GM23338 (cell line): ENCODE results near the gene VPS16. TPM values are rescaled to one million over a fixed set of nuclear protein-coding genes. Genes with fewer than 3 reads are reported as not detected.
A peak's percentile ranks its signal among the peaks of the same experiment; 100 is the strongest.

Source experiments
- ATAC-seq: fragments of 200-7000 bp; cut with Tn5 transposase; 3 replicates; pipeline ENCODE4 v1.9.1; 2020
- DNase-seq: peaks from one replicate; pipeline ENCODE4 v3.0.0-alpha.2; 2015; ENCODE audit warnings: low spot score
- H2AFZ ChIP-seq: fragments of 200-600 bp; sonication (generic); 2 replicates; pipeline ENCODE4 v1.8.0; 2016; ENCODE audit warnings: antibody characterized with exemption, mild to moderate bottlenecking, moderate library complexity
- H3F3A ChIP-seq: fragments of 200-600 bp; sonication (generic); replicated peaks from 2 replicates; pipeline ENCODE4 v1.8.0; 2017; ENCODE audit warnings: antibody characterized with exemption, mixed run types, low read depth
- H3K27ac ChIP-seq: fragments of 200-600 bp; sonication (generic); 2 replicates; pipeline ENCODE4 v1.6.1; 2016; ENCODE audit warnings: low read depth
- H3K27me3 ChIP-seq: fragments of 200-600 bp; sonication (generic); 2 replicates; pipeline ENCODE4 v1.8.0; 2016; ENCODE audit warnings: mild to moderate bottlenecking, mixed run types, moderate library complexity; ENCODE audit not compliant: insufficient read depth
- H3K36me3 ChIP-seq: fragments of 200-600 bp; sonication (generic); 2 replicates; pipeline ENCODE4 v1.8.0; 2016; ENCODE audit warnings: mild to moderate bottlenecking; ENCODE audit not compliant: insufficient read depth
- H3K4me1 ChIP-seq: fragments of 200-600 bp; sonication (generic); 2 replicates; pipeline ENCODE4 v1.8.0; 2016; ENCODE audit warnings: mild to moderate bottlenecking, moderate library complexity; ENCODE audit not compliant: insufficient read depth
- H3K4me2 ChIP-seq: fragments of 200-600 bp; sonication (generic); 2 replicates; pipeline ENCODE4 v1.7.1; 2017; ENCODE audit warnings: mixed run types
- H3K4me3 ChIP-seq: fragments of 200-600 bp; sonication (generic); 2 replicates; pipeline ENCODE4 v1.6.1; 2016; ENCODE audit warnings: mixed run types
- H3K79me2 ChIP-seq: fragments of 200-600 bp; sonication (generic); replicated peaks from 2 replicates; pipeline ENCODE4 v1.8.0; 2017; ENCODE audit warnings: mild to moderate bottlenecking; ENCODE audit not compliant: insufficient read depth
- H3K9me2 ChIP-seq: fragments of 200-600 bp; sonication (generic); 2 replicates; pipeline ENCODE4 v1.8.0; 2017; ENCODE audit not compliant: insufficient read depth
- H4K20me1 ChIP-seq: fragments of 200-600 bp; sonication (generic); replicated peaks from 2 replicates; pipeline ENCODE4 v1.8.0; 2017; ENCODE audit warnings: mild to moderate bottlenecking; ENCODE audit not compliant: insufficient read depth
- H3K27ac Mint-ChIP-seq: 2 replicates; pipeline ENCODE4 v1.8.0; 2020; ENCODE audit warnings: inconsistent platforms, mild to moderate bottlenecking, moderate library complexity, mixed read lengths
- H3K27me3 Mint-ChIP-seq: 3 replicates; pipeline ENCODE4 v1.8.0; 2022; ENCODE audit warnings: low read depth, mild to moderate bottlenecking, moderate library complexity, mixed read lengths, inconsistent platforms; ENCODE audit not compliant: insufficient read depth, poor library complexity
- H3K36me3 Mint-ChIP-seq: 3 replicates; pipeline ENCODE4 v1.8.0; 2021; ENCODE audit warnings: low read depth, mild to moderate bottlenecking, inconsistent platforms, moderate library complexity, mixed read lengths
- H3K4me1 Mint-ChIP-seq: 3 replicates; pipeline ENCODE4 v1.8.0; 2020; ENCODE audit warnings: mild to moderate bottlenecking, inconsistent platforms, mixed read lengths
- H3K4me3 Mint-ChIP-seq: 3 replicates; pipeline ENCODE4 v1.8.0; 2021; ENCODE audit warnings: moderate library complexity, mild to moderate bottlenecking, inconsistent platforms, mixed read lengths
- H3K9me3 Mint-ChIP-seq: 3 replicates; pipeline ENCODE4 v1.8.0; 2020; ENCODE audit warnings: moderate library complexity, mild to moderate bottlenecking, inconsistent platforms, mixed read lengths
- CREB1 ChIP-seq: fragments of 250-450 bp; sonication (Bioruptor Pico); IDR thresholded peaks from 2 replicates; pipeline ENCODE4 v1.5.0; 2020; ENCODE audit warnings: low read depth, mild to moderate bottlenecking, moderate library complexity
- EZH2 ChIP-seq: fragments of 200-600 bp; sonication (generic); IDR thresholded peaks from one replicate; pipeline ENCODE4 v1.8.0; 2017; ENCODE audit warnings: antibody characterized with exemption, mild to moderate bottlenecking, low read depth; ENCODE audit not compliant: unreplicated experiment
- EZH2phosphoT487 ChIP-seq: fragments of 200-600 bp; sonication (generic); IDR thresholded peaks from one replicate; pipeline ENCODE4 v1.8.1; 2018; ENCODE audit warnings: antibody characterized with exemption; ENCODE audit not compliant: unreplicated experiment
- JUNB ChIP-seq: IDR thresholded peaks from one replicate; pipeline ENCODE4 v1.6.1; 2016; ENCODE audit warnings: antibody characterized with exemption; ENCODE audit not compliant: unreplicated experiment
- ZNF114 ChIP-seq: fragments of 250-450 bp; sonication (Bioruptor Pico); IDR thresholded peaks from 2 replicates; pipeline ENCODE4 v1.5.0; 2020; ENCODE audit warnings: mild to moderate bottlenecking, moderate library complexity
- ZNF331 ChIP-seq: fragments of 250-450 bp; sonication (Bioruptor Pico); IDR thresholded peaks from 2 replicates; pipeline ENCODE4 v1.5.0; 2020; ENCODE audit warnings: low read depth, mild to moderate bottlenecking, moderate library complexity
- polyA plus RNA-seq: library from polyadenylated mRNA; unstranded; fragments of >200 nt; fragmentation: Nextera tagmentation; extraction: Ambion mirVana; gene quantifications from 2 replicates; pipeline ENCODE4 v1.2.1, GENCODE V29; 2016
- total RNA-seq: library from RNA; depleted of rRNA; stranded (reverse); fragments of >200 nt; shearing (Covaris generic); gene quantifications from 2 replicates; pipeline ENCODE4 v1.2.3, GENCODE V29; 2014
- TF ChIP-seq, protein P1 (sequence below): IDR thresholded peaks from one replicate; pipeline ENCODE4 v1.6.1; 2018; ENCODE audit warnings: antibody characterized with exemption; ENCODE audit not compliant: unreplicated experiment
- TF ChIP-seq, protein P2 (sequence below): IDR thresholded peaks from 2 replicates; pipeline ENCODE4 v1.6.1; 2016; ENCODE audit warnings: antibody characterized with exemption
- TF ChIP-seq, protein P3 (sequence below), 2 experiments: fragments of 200-600 bp in 1 of 2; sonication (generic) in 1 of 2; conservative IDR thresholded peaks; 2 replicates each; pipeline versions ENCODE4 v1.5.1 to v1.6.1; 2016 to 2017; ENCODE audit warnings: antibody characterized with exemption in 2 of 2, low read depth in 2 of 2, mild to moderate bottlenecking in 2 of 2, moderate library complexity in 1 of 2

VPS16 gene
- total and polyA plus RNA-seq, 2 experiments from 2014 or later: 11.2 to 17.7 TPM

DNA sequence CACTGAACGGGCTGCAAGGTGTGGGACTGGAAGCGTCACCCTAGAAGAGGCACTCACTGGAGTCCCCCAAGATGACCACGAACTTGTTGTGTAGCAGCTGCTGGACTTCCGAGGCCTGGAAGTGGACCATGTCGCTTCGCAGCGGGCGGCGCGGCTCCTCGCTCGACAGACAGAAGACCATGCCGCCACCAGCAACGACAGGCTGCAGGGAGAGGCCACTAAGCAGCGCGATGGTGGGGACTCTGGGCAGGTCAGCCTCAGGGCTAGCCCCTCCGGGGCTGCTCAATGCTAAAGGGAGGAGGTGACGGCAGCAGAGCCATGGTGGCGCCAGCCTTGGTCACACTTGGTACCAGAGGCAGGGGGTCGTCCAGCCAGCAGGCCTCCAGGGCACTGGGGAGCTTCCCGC, 810 bp upstream of the VPS16 start:
- H3K4me2 ChIP-seq: peak overlapping the region; percentile 75; the same call in 1 of the 2 replicates
- H3K27me3 ChIP-seq: peaks cover 22% of the 10 kb centered on the region
- Mint-ChIP-seq H3K4me1 (peaks cover 5% of the 10 kb centered on the region), H3K4me3 (peak overlapping the region; percentile 63), H3K27ac (no peak overlapping the region), H3K27me3 (peaks cover 23% of the 10 kb centered on the region), H3K9me3 (peaks cover 5% of the 10 kb centered on the region; the same call in 2 of the 3 replicates), H3K36me3 (peaks cover 4% of the 10 kb centered on the region)
- no peaks in the 10 kb centered on the region for H3K36me3 ChIP-seq
- DNase-seq: no peak
- TF ChIP-seq, protein P1, sequence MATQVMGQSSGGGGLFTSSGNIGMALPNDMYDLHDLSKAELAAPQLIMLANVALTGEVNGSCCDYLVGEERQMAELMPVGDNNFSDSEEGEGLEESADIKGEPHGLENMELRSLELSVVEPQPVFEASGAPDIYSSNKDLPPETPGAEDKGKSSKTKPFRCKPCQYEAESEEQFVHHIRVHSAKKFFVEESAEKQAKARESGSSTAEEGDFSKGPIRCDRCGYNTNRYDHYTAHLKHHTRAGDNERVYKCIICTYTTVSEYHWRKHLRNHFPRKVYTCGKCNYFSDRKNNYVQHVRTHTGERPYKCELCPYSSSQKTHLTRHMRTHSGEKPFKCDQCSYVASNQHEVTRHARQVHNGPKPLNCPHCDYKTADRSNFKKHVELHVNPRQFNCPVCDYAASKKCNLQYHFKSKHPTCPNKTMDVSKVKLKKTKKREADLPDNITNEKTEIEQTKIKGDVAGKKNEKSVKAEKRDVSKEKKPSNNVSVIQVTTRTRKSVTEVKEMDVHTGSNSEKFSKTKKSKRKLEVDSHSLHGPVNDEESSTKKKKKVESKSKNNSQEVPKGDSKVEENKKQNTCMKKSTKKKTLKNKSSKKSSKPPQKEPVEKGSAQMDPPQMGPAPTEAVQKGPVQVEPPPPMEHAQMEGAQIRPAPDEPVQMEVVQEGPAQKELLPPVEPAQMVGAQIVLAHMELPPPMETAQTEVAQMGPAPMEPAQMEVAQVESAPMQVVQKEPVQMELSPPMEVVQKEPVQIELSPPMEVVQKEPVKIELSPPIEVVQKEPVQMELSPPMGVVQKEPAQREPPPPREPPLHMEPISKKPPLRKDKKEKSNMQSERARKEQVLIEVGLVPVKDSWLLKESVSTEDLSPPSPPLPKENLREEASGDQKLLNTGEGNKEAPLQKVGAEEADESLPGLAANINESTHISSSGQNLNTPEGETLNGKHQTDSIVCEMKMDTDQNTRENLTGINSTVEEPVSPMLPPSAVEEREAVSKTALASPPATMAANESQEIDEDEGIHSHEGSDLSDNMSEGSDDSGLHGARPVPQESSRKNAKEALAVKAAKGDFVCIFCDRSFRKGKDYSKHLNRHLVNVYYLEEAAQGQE: no peak
- TF ChIP-seq ZNF331 (CRISPR knock-in tag) (no peak), EZH2 (no peak), CREB1 (CRISPR knock-in tag) (no peak), ZNF114 (CRISPR knock-in tag) (no peak)
- TF ChIP-seq, protein P2, sequence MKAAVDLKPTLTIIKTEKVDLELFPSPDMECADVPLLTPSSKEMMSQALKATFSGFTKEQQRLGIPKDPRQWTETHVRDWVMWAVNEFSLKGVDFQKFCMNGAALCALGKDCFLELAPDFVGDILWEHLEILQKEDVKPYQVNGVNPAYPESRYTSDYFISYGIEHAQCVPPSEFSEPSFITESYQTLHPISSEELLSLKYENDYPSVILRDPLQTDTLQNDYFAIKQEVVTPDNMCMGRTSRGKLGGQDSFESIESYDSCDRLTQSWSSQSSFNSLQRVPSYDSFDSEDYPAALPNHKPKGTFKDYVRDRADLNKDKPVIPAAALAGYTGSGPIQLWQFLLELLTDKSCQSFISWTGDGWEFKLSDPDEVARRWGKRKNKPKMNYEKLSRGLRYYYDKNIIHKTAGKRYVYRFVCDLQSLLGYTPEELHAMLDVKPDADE: no peak
- no peaks in the 10 kb centered on the region for H3K9me2 ChIP-seq
- H2AFZ ChIP-seq: peak overlapping the region; percentile 93; the same call in 1 of the 2 replicates
- no peak for ATAC-seq
- H3F3A ChIP-seq: no peaks in the 10 kb centered on the region
- H3K4me3 ChIP-seq: peak overlapping the region; percentile 80; the same call in 1 of the 2 replicates
- no peaks in the 10 kb centered on the region for H4K20me1 ChIP-seq
- H3K27ac ChIP-seq: no peak overlapping the region
- no peaks in the 10 kb centered on the region for H3K79me2 ChIP-seq
- H3K4me1 ChIP-seq: no peaks in the 10 kb centered on the region

DNA sequence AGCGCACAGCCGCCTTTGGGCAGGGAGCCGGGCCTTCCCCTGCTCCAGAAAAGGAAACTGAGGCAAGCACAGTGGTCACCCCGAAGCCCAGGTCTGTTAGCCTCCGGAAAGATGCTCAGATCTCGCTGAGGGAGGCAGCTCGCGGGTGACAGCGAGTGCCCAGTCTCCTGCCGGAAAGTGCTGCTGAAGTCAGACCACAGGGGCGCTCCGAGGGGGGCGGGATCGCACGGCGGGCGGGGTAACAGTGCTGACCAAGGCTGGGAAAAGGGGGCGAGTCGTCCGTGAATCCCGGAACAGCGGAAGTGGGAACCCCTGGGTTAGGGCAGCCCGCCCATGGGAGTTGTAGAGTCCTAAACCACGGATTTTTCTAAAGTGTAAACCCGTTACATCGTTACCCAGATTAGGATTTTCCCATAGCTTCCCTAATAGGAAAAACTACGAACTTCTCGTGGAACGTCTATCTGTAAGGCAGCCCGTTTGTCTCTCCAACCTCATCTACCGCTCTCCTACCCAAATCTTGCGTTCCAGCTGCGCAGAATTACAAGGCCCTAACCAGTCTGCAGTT, 504 bp downstream of the VPS16 start:
- peak overlapping the region; percentile 80 for H2AFZ ChIP-seq
- no peaks in the 10 kb centered on the region for H3K9me2 ChIP-seq
- H3K79me2 ChIP-seq: no peaks in the 10 kb centered on the region
- no peak overlapping the region for H3K27ac ChIP-seq
- H3K4me3 ChIP-seq: peak overlapping the region; percentile 80
- ATAC-seq (peak; percentile 56), DNase-seq (peak; percentile 65)
- TF ChIP-seq EZH2phosphoT487 (no peak), CREB1 (CRISPR knock-in tag) (no peak), ZNF331 (CRISPR knock-in tag) (no peak), JUNB (no peak)
- TF ChIP-seq, protein P2: no peak
- TF ChIP-seq, protein P1: no peak
- TF ChIP-seq, protein P3, sequence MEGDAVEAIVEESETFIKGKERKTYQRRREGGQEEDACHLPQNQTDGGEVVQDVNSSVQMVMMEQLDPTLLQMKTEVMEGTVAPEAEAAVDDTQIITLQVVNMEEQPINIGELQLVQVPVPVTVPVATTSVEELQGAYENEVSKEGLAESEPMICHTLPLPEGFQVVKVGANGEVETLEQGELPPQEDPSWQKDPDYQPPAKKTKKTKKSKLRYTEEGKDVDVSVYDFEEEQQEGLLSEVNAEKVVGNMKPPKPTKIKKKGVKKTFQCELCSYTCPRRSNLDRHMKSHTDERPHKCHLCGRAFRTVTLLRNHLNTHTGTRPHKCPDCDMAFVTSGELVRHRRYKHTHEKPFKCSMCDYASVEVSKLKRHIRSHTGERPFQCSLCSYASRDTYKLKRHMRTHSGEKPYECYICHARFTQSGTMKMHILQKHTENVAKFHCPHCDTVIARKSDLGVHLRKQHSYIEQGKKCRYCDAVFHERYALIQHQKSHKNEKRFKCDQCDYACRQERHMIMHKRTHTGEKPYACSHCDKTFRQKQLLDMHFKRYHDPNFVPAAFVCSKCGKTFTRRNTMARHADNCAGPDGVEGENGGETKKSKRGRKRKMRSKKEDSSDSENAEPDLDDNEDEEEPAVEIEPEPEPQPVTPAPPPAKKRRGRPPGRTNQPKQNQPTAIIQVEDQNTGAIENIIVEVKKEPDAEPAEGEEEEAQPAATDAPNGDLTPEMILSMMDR (conservative IDR thresholded peaks at IDR 0.05; ENCODE audit: low read depth in 2 of 2): no peak
- H3K27ac Mint-ChIP-seq: no peak overlapping the region
- peaks cover 5% of the 10 kb centered on the region for H3K4me1 Mint-ChIP-seq
- H3K36me3 ChIP-seq: no peaks in the 10 kb centered on the region
- H4K20me1 ChIP-seq: no peaks in the 10 kb centered on the region
- H3K4me1 ChIP-seq: no peaks in the 10 kb centered on the region
- peaks cover 22% of the 10 kb centered on the region for H3K27me3 ChIP-seq
- peak overlapping the region; percentile 92 for H3K4me2 ChIP-seq
- H3K27me3 Mint-ChIP-seq: peaks cover 23% of the 10 kb centered on the region
- peaks cover 4% of the 10 kb centered on the region for H3K36me3 Mint-ChIP-seq
- peak overlapping the region; percentile 79 for H3K4me3 Mint-ChIP-seq
- H3K9me3 Mint-ChIP-seq: peaks cover 5% of the 10 kb centered on the region; the same call in 2 of the 3 replicates
- no peaks in the 10 kb centered on the region for H3F3A ChIP-seq
